ENCODE measurements around the gene NAGK.

DNA sequence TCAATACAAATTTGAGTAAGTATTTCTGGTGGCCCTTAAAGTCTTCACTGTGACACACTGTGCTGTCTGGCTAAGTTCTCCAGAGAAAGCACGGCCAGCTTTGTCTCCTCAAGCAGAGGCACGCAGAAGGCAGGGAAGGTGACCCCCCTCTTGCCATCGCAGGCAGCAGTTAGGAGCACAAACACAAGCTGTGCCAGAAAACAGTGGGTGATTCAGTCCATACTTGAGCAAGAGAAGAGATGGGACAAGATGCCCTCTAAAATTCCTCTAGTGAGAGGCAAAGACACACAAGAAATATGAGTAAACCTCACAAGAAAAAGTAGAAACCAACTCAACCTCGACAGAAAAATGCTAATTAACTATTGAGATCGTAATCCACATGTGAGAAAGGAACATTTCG lies 51.7 kb downstream of the NAGK start:
- TF ChIP-seq, protein P1, sequence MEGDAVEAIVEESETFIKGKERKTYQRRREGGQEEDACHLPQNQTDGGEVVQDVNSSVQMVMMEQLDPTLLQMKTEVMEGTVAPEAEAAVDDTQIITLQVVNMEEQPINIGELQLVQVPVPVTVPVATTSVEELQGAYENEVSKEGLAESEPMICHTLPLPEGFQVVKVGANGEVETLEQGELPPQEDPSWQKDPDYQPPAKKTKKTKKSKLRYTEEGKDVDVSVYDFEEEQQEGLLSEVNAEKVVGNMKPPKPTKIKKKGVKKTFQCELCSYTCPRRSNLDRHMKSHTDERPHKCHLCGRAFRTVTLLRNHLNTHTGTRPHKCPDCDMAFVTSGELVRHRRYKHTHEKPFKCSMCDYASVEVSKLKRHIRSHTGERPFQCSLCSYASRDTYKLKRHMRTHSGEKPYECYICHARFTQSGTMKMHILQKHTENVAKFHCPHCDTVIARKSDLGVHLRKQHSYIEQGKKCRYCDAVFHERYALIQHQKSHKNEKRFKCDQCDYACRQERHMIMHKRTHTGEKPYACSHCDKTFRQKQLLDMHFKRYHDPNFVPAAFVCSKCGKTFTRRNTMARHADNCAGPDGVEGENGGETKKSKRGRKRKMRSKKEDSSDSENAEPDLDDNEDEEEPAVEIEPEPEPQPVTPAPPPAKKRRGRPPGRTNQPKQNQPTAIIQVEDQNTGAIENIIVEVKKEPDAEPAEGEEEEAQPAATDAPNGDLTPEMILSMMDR (conservative IDR thresholded peaks at IDR 0.05; ENCODE audit: low read length) = no peak
- no peak for TF ChIP-seq EZH2phosphoT487 (IDR thresholded peaks at IDR 0.05; ENCODE audit: borderline replicate concordance)
